H1 (cell line): ENCODE measurements around the gene SOAT2. TPM values are rescaled to one million over a fixed set of nuclear protein-coding genes. Genes with fewer than 3 reads are reported as not detected.
A peak's percentile ranks its signal among the peaks of the same experiment; 100 is the strongest.

Source experiments
- CTCF ChIA-PET: fragments of 300-600 bp; sonication (Branson Sonifier 250); formaldehyde crosslinking; loops from one replicate; lab custom pipeline; 2021; ENCODE audit not compliant: partially characterized antibody; lab: Charles Lee
- POLR2A ChIA-PET: fragments of 300-600 bp; sonication (Branson Sonifier 250); formaldehyde crosslinking; loops from one replicate; lab custom pipeline; 2021; ENCODE audit warnings: inconsistent platforms; ENCODE audit not compliant: partially characterized antibody; lab: Charles Lee
- DNase-seq, 2 experiments: peaks; one replicate each; pipeline versions ENCODE4 v3.0.0 to v3.0.0-alpha.2; 2010 to 2022; ENCODE audit warnings: low spot score in 2 of 2, low read depth in 1 of 2, mixed read lengths in 1 of 2
- FAIRE-seq: peaks from 2 replicates; lab custom pipeline; 2011; peaks lifted over from hg19 to GRCh38; lab: Jason Lieb, UNC
- H2AFZ ChIP-seq: 2 replicates; pipeline ENCODE4 v1.8.1; 2012; ENCODE audit warnings: low read length, inconsistent platforms
- H2AK5ac ChIP-seq: 2 replicates; pipeline ENCODE4 v1.6.1; 2013; ENCODE audit warnings: low read depth, low read length
- H2BK120ac ChIP-seq: replicated peaks from 2 replicates; pipeline ENCODE3; 2013; ENCODE audit warnings: low read depth, low read length, inconsistent platforms
- H2BK12ac ChIP-seq: 2 replicates; pipeline ENCODE4 v1.6.1; 2013; ENCODE audit warnings: low read depth, low read length
- H2BK15ac ChIP-seq: 2 replicates; pipeline ENCODE4 v1.6.1; 2013; ENCODE audit warnings: low read length
- H2BK20ac ChIP-seq: 2 replicates; pipeline ENCODE4 v1.6.1; 2013; ENCODE audit warnings: low read length
- H2BK5ac ChIP-seq: 2 replicates; pipeline ENCODE4 v1.6.1; 2013; ENCODE audit warnings: low read depth, low read length
- H3K14ac ChIP-seq: 2 replicates; pipeline ENCODE4 v1.6.1; 2013; ENCODE audit warnings: inconsistent platforms; ENCODE audit not compliant: insufficient read length
- H3K18ac ChIP-seq: 2 replicates; pipeline ENCODE4 v1.6.1; 2013; ENCODE audit warnings: low read length; ENCODE audit errors: extremely low read depth
- H3K23ac ChIP-seq: 2 replicates; pipeline ENCODE4 v1.6.1; 2013; ENCODE audit warnings: inconsistent platforms; ENCODE audit not compliant: insufficient read length
- H3K23me2 ChIP-seq: 2 replicates; pipeline ENCODE4 v1.6.1; 2013; ENCODE audit warnings: low read depth, low read length
- H3K27ac ChIP-seq: 2 replicates; pipeline ENCODE4 v1.6.1; 2011; ENCODE audit warnings: low read depth, low read length, inconsistent platforms
- H3K27me3 ChIP-seq, 4 experiments: replicated peaks in 1 of 4; 1 replicate in 1 of 4; 2 replicates in 3 of 4; pipeline versions ENCODE4 v1.6.1 to v1.8.1; 2011 to 2013; ENCODE audit warnings: low read length in 3 of 4, mild to moderate bottlenecking in 3 of 4, inconsistent platforms in 2 of 4, mixed read lengths in 2 of 4, moderate library complexity in 1 of 4; ENCODE audit not compliant: control insufficient read depth in 3 of 4, insufficient read depth in 3 of 4; ENCODE audit errors: extremely low read depth in 1 of 4
- H3K36me3 ChIP-seq, 4 experiments: 2 replicates each; pipeline versions ENCODE4 v1.6.1 to v1.8.1; 2011 to 2013; ENCODE audit warnings: mild to moderate bottlenecking in 4 of 4, low read length in 3 of 4, moderate library complexity in 2 of 4, control low read depth in 1 of 4, inconsistent platforms in 1 of 4; ENCODE audit not compliant: insufficient read depth in 4 of 4, control insufficient read depth in 2 of 4
- H3K4ac ChIP-seq: replicated peaks from 2 replicates; pipeline ENCODE3; 2013; ENCODE audit warnings: low read length, low read depth, mixed read lengths, inconsistent platforms; ENCODE audit not compliant: insufficient read length
- H3K4me1 ChIP-seq, 4 experiments: replicated peaks in 1 of 4; 1 replicate in 1 of 4; 2 replicates in 3 of 4; pipeline versions ENCODE4 v1.6.1 to v1.8.1; 2011 to 2013; ENCODE audit warnings: low read length in 3 of 4, inconsistent platforms in 2 of 4, mixed read lengths in 1 of 4; ENCODE audit not compliant: insufficient read depth in 4 of 4, control insufficient read depth in 3 of 4
- H3K4me2 ChIP-seq, 2 experiments: 2 replicates each; pipeline versions ENCODE4 v1.6.1 to v1.8.1; 2011 to 2013; ENCODE audit warnings: low read depth in 2 of 2, low read length in 2 of 2, control low read depth in 1 of 2, inconsistent platforms in 1 of 2, mild to moderate bottlenecking in 1 of 2; ENCODE audit not compliant: insufficient read depth in 1 of 2
- H3K4me3 ChIP-seq, 4 experiments: fragments of 200-600, 300-600 bp in 1 of 4; sonication (generic), shearing (Covaris generic), sonication (Bioruptor Twin) in 1 of 4; 2 replicates each; pipeline versions ENCODE4 v1.5.1 to v1.8.1; 2011 to 2016; ENCODE audit warnings: low read length in 4 of 4, low read depth in 3 of 4, control low read depth in 2 of 4, inconsistent platforms in 2 of 4, mild to moderate bottlenecking in 2 of 4, mixed read lengths in 1 of 4, moderate library complexity in 1 of 4; ENCODE audit not compliant: insufficient read depth in 2 of 4; ENCODE audit errors: extremely low read depth in 1 of 4
- H3K56ac ChIP-seq: replicated peaks from 2 replicates; pipeline ENCODE3; 2013; ENCODE audit warnings: low read depth, mild to moderate bottlenecking, mixed read lengths, low read length, inconsistent platforms; ENCODE audit not compliant: insufficient read length
- H3K79me1 ChIP-seq: 2 replicates; pipeline ENCODE4 v1.6.1; 2013; ENCODE audit warnings: low read depth, low read length, control low read depth
- H3K79me2 ChIP-seq, 2 experiments: 2 replicates each; pipeline versions ENCODE4 v1.6.1 to v1.8.1; 2012 to 2013; ENCODE audit warnings: low read length in 2 of 2, mild to moderate bottlenecking in 2 of 2, inconsistent platforms in 1 of 2; ENCODE audit not compliant: insufficient read depth in 2 of 2, control insufficient read depth in 1 of 2
- H3K9ac ChIP-seq, 4 experiments: replicated peaks in 1 of 4; 1 replicate in 1 of 4; 2 replicates in 3 of 4; pipeline versions ENCODE4 v1.6.1 to v1.8.1; 2011 to 2013; ENCODE audit warnings: low read depth in 3 of 4, low read length in 3 of 4, control low read depth in 2 of 4, mild to moderate bottlenecking in 2 of 4, moderate library complexity in 2 of 4, inconsistent platforms in 1 of 4; ENCODE audit errors: extremely low read depth in 1 of 4
- H3K9me3 ChIP-seq, 2 experiments: 2 replicates each; pipeline versions ENCODE4 v1.6.1 to v1.8.1; 2012 to 2013; ENCODE audit warnings: mild to moderate bottlenecking in 2 of 2, moderate library complexity in 2 of 2, control low read depth in 1 of 2, inconsistent platforms in 1 of 2, low read depth in 1 of 2, low read length in 1 of 2, mixed read lengths in 1 of 2; ENCODE audit not compliant: insufficient read depth in 2 of 2
- H4K20me1 ChIP-seq, 2 experiments: replicated peaks in 1 of 2; 2 replicates each; pipeline versions ENCODE3 to v1.8.1; 2011 to 2013; ENCODE audit warnings: inconsistent platforms in 2 of 2, low read length in 2 of 2, mild to moderate bottlenecking in 1 of 2; ENCODE audit not compliant: insufficient read depth in 2 of 2, control insufficient read depth in 1 of 2
- H4K5ac ChIP-seq: 2 replicates; pipeline ENCODE4 v1.6.1; 2013; ENCODE audit warnings: low read length, low read depth, mixed read lengths, inconsistent platforms; ENCODE audit not compliant: insufficient read length
- H4K8ac ChIP-seq: 2 replicates; pipeline ENCODE4 v1.8.0; 2013; ENCODE audit warnings: mild to moderate bottlenecking, moderate library complexity, low read length, inconsistent platforms; ENCODE audit not compliant: insufficient read depth; ENCODE audit errors: extremely low read depth
- H4K91ac ChIP-seq: replicated peaks from 2 replicates; pipeline ENCODE3; 2013; ENCODE audit warnings: low read length, mixed read lengths, inconsistent platforms; ENCODE audit not compliant: insufficient read length
- BRCA1 ChIP-seq: IDR thresholded peaks from 2 replicates; pipeline ENCODE4 v1.6.1; 2012; ENCODE audit warnings: low read depth, low read length, improper control_type of control experiment
- CEBPB ChIP-seq: IDR thresholded peaks from 2 replicates; pipeline ENCODE4 v1.6.1; 2012; ENCODE audit warnings: low read depth, low read length
- CREB1 ChIP-seq: IDR thresholded peaks from 2 replicates; pipeline ENCODE4 v1.6.1; 2012; ENCODE audit warnings: inconsistent platforms
- E2F6 ChIP-seq: IDR thresholded peaks from 2 replicates; pipeline ENCODE4 v1.6.1; 2012; ENCODE audit warnings: inconsistent platforms
- EP300 ChIP-seq, 2 experiments: IDR thresholded peaks; 1 replicate in 1 of 2; 2 replicates in 1 of 2; pipeline ENCODE4 v1.6.1; 2011 to 2012; ENCODE audit warnings: low read depth in 2 of 2, low read length in 2 of 2, mild to moderate bottlenecking in 2 of 2, borderline replicate concordance in 1 of 2, inconsistent platforms in 1 of 2, moderate library complexity in 1 of 2
- GABPA ChIP-seq: IDR thresholded peaks from 2 replicates; pipeline ENCODE4 v1.6.1; 2011; ENCODE audit warnings: mild to moderate bottlenecking, low read length, moderate library complexity, borderline replicate concordance; ENCODE audit not compliant: insufficient read depth
- HDAC6 ChIP-seq: IDR thresholded peaks from one replicate; pipeline ENCODE4 v1.7.1; 2012; ENCODE audit warnings: low read depth, mild to moderate bottlenecking, inconsistent platforms, low read length, moderate library complexity
- NANOG ChIP-seq: IDR thresholded peaks from 2 replicates; pipeline ENCODE4 v1.6.1; 2011; ENCODE audit warnings: low read length, low read depth, mild to moderate bottlenecking, inconsistent platforms; ENCODE audit not compliant: insufficient read depth, poor library complexity, severe bottlenecking
- SP1 ChIP-seq: IDR thresholded peaks from 2 replicates; pipeline ENCODE4 v1.6.1; 2011; ENCODE audit warnings: low read depth, low read length
- TAF1 ChIP-seq: IDR thresholded peaks from 2 replicates; pipeline ENCODE4 v1.6.1; 2011; ENCODE audit warnings: mild to moderate bottlenecking, low read depth, low read length
- TEAD4 ChIP-seq: IDR thresholded peaks from 2 replicates; pipeline ENCODE4 v1.6.1; 2012; ENCODE audit warnings: low read depth, low read length, inconsistent platforms, mixed read lengths
- polyA plus RNA-seq, 7 experiments: library from polyadenylated mRNA; depleted of rRNA in 3 of 7; stranded (reverse) in 5 of 7; unstranded in 2 of 7; fragments of >200 nt in 5 of 7; fragments of 200-250 nt in 2 of 7; gene quantifications; 1 replicate in 5 of 7; 2 replicates in 1 of 7; 4 replicates in 1 of 7; pipeline versions ENCODE4 v1.2.1 to v1.2.3, GENCODE V29; 2011 to 2013; ENCODE audit warnings: missing spikeins in 2 of 7, mixed read lengths in 2 of 7
- total RNA-seq: library from RNA; stranded (reverse); fragmentation: NEBNext Ultra II Directional; extraction: Animal tissue kit (Norgen Biotek cat#: 25700); gene quantifications from 2 replicates; pipeline ENCODE4 v1.2.1, GENCODE V29; 2021

The SOAT2 gene
- total and polyA plus RNA-seq, 2 of the 8 experiments (the other 6 are each of a cell fraction or from before 2014, with no cell fraction given): 0.08 TPM; not detected in 1

GRCh38 chr12:53124352-53124723 lies 21.1 kb downstream of the SOAT2 start:
- H4K5ac ChIP-seq: no peak overlapping the region
- H3K27me3 ChIP-seq: no peaks in the 10 kb centered on the region
- H3K79me1 ChIP-seq: no peaks in the 10 kb centered on the region
- H3K4ac ChIP-seq: no peak overlapping the region
- H3K14ac ChIP-seq: no peak overlapping the region
- no peak overlapping the region for H2BK120ac ChIP-seq
- H3K18ac ChIP-seq: no peak overlapping the region
- no peaks in the 10 kb centered on the region for H4K20me1 ChIP-seq
- H3K4me2 ChIP-seq: no peak overlapping the region
- H3K36me3 ChIP-seq: no peaks in the 10 kb centered on the region
- no peak overlapping the region for H3K56ac ChIP-seq
- ChIA-PET CTCF (interaction anchor here (0.6 to 1.9 kb wide), 2 partner anchors 35 to 257 kb away, joined by 4 to 6 read pairs; no protein-coding TSS in a partner anchor), POLR2A (no interaction called here)
- H3K4me1 ChIP-seq: no peaks in the 10 kb centered on the region
- H3K9me3 ChIP-seq: no peaks in the 10 kb centered on the region
- no peak overlapping the region for H2AK5ac ChIP-seq
- H2AFZ ChIP-seq: no peak overlapping the region
- 0 out of 2 replicates have a peak, but pooled peaks cover 1% of the 10 kb centered on the region for H3K23me2 ChIP-seq
- H4K8ac ChIP-seq: no peak overlapping the region
- H3K79me2 ChIP-seq: no peaks in the 10 kb centered on the region
- DNase-seq (peak in 1 of 2 experiments; percentile 13), FAIRE-seq (no peak)
- no peak overlapping the region for H2BK20ac ChIP-seq
- TF ChIP-seq GABPA (no peak), SP1 (no peak), HDAC6 (no peak), NANOG (no peak), TAF1 (no peak), E2F6 (no peak), CREB1 (no peak), CEBPB (no peak), EP300 (IDR thresholded peaks at IDR 0.05; ENCODE audit: borderline replicate concordance in 1 of 2, low read depth in 2 of 2, low read length in 2 of 2) (no peak), TEAD4 (no peak), BRCA1 (no peak)
- H2BK12ac ChIP-seq: no peak overlapping the region
- no peak overlapping the region for H2BK15ac ChIP-seq
- no peak overlapping the region for H2BK5ac ChIP-seq
- H3K27ac ChIP-seq: no peak overlapping the region
- H3K23ac ChIP-seq: no peak overlapping the region
- H3K9ac ChIP-seq: no peak overlapping the region
- no peak overlapping the region for H4K91ac ChIP-seq
- no peak overlapping the region for H3K4me3 ChIP-seq
